ENCODE results near the gene ZNF319.

DNA sequence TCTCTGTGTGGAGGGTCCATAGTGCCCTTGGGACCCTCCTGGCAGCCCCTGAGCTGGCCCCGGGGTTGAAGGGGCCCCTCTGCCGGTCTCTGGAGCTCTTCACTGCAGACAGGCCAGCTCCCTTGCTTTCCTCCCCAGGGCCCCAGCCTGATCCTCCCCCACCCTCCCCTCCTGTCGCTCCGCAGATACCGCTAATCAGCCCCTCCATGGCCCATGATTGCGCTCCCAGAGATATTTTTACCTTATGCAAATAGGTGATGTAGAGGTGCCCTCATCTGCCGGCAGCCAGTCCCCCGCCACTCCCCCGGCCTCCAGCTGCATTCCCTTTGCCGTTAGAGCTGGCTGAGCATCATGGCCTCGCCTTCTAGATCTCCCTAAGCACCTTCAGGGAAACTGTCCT is 34.3 kb upstream of the ZNF319 start:
- TF ChIP-seq, protein P1, sequence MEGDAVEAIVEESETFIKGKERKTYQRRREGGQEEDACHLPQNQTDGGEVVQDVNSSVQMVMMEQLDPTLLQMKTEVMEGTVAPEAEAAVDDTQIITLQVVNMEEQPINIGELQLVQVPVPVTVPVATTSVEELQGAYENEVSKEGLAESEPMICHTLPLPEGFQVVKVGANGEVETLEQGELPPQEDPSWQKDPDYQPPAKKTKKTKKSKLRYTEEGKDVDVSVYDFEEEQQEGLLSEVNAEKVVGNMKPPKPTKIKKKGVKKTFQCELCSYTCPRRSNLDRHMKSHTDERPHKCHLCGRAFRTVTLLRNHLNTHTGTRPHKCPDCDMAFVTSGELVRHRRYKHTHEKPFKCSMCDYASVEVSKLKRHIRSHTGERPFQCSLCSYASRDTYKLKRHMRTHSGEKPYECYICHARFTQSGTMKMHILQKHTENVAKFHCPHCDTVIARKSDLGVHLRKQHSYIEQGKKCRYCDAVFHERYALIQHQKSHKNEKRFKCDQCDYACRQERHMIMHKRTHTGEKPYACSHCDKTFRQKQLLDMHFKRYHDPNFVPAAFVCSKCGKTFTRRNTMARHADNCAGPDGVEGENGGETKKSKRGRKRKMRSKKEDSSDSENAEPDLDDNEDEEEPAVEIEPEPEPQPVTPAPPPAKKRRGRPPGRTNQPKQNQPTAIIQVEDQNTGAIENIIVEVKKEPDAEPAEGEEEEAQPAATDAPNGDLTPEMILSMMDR (IDR thresholded peaks at IDR 0.05) = no peak
- no peak for TF ChIP-seq EP300 (IDR thresholded peaks at IDR 0.05)
- no peak for TF ChIP-seq POLR2A (IDR thresholded peaks at IDR 0.05)

All from stomach (tissue), 4 donors.